Natural killer cell (primary cell): ENCODE results near the gene SIPA1L3. TPM values are rescaled to one million over a fixed set of nuclear protein-coding genes. Genes with fewer than 3 reads are reported as not detected.

Experiments
- ATAC-seq, 3 donors: fragments of 150-1000 bp in 2 of 3; fragments of 200-7000 bp in 1 of 3; cut with Tn5 transposase; 1 replicate in 1 of 3; 2 replicates in 2 of 3; pipeline ENCODE4 v1.10.0; 2021; ENCODE audit warnings: mild to moderate bottlenecking in 2 of 3, moderate library complexity in 2 of 3
- DNase-seq, 2 donors: peaks; one replicate each; pipeline versions ENCODE4 v3.0.0 to v3.0.0-alpha.2; 2013 to 2021; ENCODE audit warnings: mixed read lengths in 1 of 2
- H3K27ac ChIP-seq: one replicate; pipeline ENCODE4 v1.5.1; 2013; ENCODE audit warnings: mild to moderate bottlenecking, low read length
- H3K27me3 ChIP-seq: one replicate; pipeline ENCODE4 v1.6.1; 2013; ENCODE audit warnings: low read length; ENCODE audit not compliant: control insufficient read depth, insufficient read depth
- H3K36me3 ChIP-seq: one replicate; pipeline ENCODE4 v1.6.1; 2013; ENCODE audit warnings: low read length; ENCODE audit not compliant: control insufficient read depth, insufficient read depth
- H3K4me1 ChIP-seq: one replicate; pipeline ENCODE4 v1.6.1; 2013; ENCODE audit warnings: low read length; ENCODE audit not compliant: control insufficient read depth, insufficient read depth
- H3K4me3 ChIP-seq: one replicate; pipeline ENCODE4 v1.5.1; 2013; ENCODE audit warnings: low read length
- H3K9me3 ChIP-seq: one replicate; pipeline ENCODE4 v1.6.1; 2013; ENCODE audit warnings: low read length; ENCODE audit not compliant: control insufficient read depth, insufficient read depth
- H3K27ac Mint-ChIP-seq, 2 donors: one replicate each; pipeline ENCODE4 v1.8.0; 2022; ENCODE audit warnings: mild to moderate bottlenecking in 2 of 2, mixed read lengths in 2 of 2, moderate library complexity in 1 of 2
- H3K27me3 Mint-ChIP-seq, 2 donors: one replicate each; pipeline ENCODE4 v1.8.0; 2022; ENCODE audit warnings: low read depth in 2 of 2, mixed read lengths in 2 of 2
- H3K36me3 Mint-ChIP-seq: one replicate; pipeline ENCODE4 v1.8.0; 2022; ENCODE audit warnings: mixed read lengths
- H3K4me1 Mint-ChIP-seq, 2 donors: one replicate each; pipeline ENCODE4 v1.8.0; 2022; ENCODE audit warnings: mixed read lengths in 2 of 2
- H3K4me3 Mint-ChIP-seq: one replicate; pipeline ENCODE4 v1.8.0; 2022; ENCODE audit warnings: mild to moderate bottlenecking, moderate library complexity, mixed read lengths
- H3K9me3 Mint-ChIP-seq, 2 donors: one replicate each; pipeline ENCODE4 v1.8.0; 2022; ENCODE audit warnings: mixed read lengths in 2 of 2
- WGBS: methylation state at CpG from one replicate; pipeline ENCODE4 v1.1.7; 2013; ENCODE audit warnings: missing lambda C conversion rate; ENCODE audit not compliant: insufficient coverage; 5-methylcytosine and 5-hydroxymethylcytosine counted together
- intact Hi-C: fragments of 100-400 bp; cut with micrococcal nuclease; formaldehyde crosslinking; loops from one replicate; pipeline ENCODE4 v1.14.2; 2022
- total RNA-seq, 4 donors: library from RNA; stranded (reverse); fragments of 120-200 nt in 1 of 4; gene quantifications; one replicate each; pipeline versions ENCODE4 v1.2.3 to v1.2.4, GENCODE V29; 2013 to 2022
- TF ChIP-seq, protein P1 (sequence below): fragments of 200-600 bp; IDR thresholded peaks from one replicate; pipeline ENCODE4 v1.8.0; 2022; ENCODE audit warnings: antibody characterized with exemption

SIPA1L3 gene
- total RNA-seq, 3 donors from 2014 or later (not counting 1 experiment from before 2014, with no cell fraction given), result 34.4 to 35.8 (median 35.4) TPM

DNA sequence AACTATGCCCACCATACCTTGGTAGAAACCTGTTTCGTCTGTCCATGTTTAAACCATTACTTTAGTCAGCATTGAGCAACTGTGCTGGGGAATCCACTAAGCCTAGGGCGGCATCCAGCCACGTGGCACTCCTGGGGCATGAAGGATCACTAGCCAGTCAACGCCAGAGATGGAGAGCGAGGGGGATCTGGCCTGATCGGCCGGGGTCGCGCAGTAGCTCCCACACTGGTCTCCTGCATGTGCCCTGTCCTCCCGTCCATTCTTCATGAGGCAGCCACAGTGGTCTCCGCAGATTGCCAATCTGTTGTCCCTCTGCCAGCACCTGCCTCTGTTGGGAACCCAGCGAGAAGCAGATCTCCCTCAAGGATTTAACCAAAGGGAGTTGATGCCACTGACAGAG lies 207.6 kb downstream of the SIPA1L3 start:
- no peaks in the 10 kb centered on the region for H3K4me1 ChIP-seq
- intact Hi-C loops, result no loop called here
- Mint-ChIP-seq H3K4me1 (peaks cover 0 to 7% of the 10 kb centered on the region in 2 donors), H3K36me3 (no peaks in the 10 kb centered on the region), H3K27me3 (no peaks in the 10 kb centered on the region), H3K9me3 (no peaks in the 10 kb centered on the region), H3K27ac (no peak overlapping the region), H3K4me3 (no peak overlapping the region)
- peaks cover 26% of the 10 kb centered on the region for H3K36me3 ChIP-seq
- DNase-seq (no peak), ATAC-seq (no peak)
- no peaks in the 10 kb centered on the region for H3K9me3 ChIP-seq
- TF ChIP-seq, protein P1, sequence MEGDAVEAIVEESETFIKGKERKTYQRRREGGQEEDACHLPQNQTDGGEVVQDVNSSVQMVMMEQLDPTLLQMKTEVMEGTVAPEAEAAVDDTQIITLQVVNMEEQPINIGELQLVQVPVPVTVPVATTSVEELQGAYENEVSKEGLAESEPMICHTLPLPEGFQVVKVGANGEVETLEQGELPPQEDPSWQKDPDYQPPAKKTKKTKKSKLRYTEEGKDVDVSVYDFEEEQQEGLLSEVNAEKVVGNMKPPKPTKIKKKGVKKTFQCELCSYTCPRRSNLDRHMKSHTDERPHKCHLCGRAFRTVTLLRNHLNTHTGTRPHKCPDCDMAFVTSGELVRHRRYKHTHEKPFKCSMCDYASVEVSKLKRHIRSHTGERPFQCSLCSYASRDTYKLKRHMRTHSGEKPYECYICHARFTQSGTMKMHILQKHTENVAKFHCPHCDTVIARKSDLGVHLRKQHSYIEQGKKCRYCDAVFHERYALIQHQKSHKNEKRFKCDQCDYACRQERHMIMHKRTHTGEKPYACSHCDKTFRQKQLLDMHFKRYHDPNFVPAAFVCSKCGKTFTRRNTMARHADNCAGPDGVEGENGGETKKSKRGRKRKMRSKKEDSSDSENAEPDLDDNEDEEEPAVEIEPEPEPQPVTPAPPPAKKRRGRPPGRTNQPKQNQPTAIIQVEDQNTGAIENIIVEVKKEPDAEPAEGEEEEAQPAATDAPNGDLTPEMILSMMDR, result no peak
- no peak overlapping the region for H3K4me3 ChIP-seq
- H3K27ac ChIP-seq, result no peak overlapping the region
- no peaks in the 10 kb centered on the region for H3K27me3 ChIP-seq
- 98% methylated on average over 12 of the region's 12 CpGs for WGBS

DNA sequence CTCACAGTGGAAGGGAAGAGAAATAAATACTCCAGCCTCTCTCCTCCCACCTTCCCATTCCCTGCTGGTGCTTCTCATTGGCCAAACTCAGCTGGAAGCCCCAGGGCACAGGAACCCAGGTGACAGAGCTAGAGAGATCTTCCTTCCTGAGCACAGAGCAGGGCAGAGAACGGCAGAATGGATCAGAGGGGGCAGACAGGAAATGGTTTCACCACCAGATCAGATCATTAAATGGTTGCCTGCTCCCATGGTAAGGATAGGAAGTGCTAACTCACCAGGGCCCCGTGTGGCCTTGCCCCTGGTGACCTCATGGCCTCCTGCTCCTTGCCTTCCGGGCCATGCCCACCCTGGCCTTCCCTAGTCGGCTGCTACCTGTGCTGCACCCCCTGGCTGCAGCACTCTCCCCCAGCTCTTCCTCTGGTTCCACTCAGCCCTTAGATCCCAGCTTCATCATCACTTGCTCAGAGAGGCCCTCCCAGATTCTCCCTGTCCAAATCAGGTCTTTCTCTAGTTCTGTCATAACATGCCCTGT lies 208.3 kb downstream of the SIPA1L3 start:
- ATAC-seq (no peak), DNase-seq (no peak)
- H3K27ac ChIP-seq, result no peak overlapping the region
- intact Hi-C loops, result no loop called here
- Mint-ChIP-seq H3K4me1 (peaks cover 0 to 7% of the 10 kb centered on the region in 2 donors), H3K27me3 (no peaks in the 10 kb centered on the region), H3K36me3 (no peaks in the 10 kb centered on the region), H3K4me3 (no peak overlapping the region), H3K27ac (peak overlapping the region in 1 of 2 donors; percentile 64), H3K9me3 (no peaks in the 10 kb centered on the region)
- WGBS, result 28% methylated on average over 4 of the region's 4 CpGs
- no peaks in the 10 kb centered on the region for H3K9me3 ChIP-seq
- no peaks in the 10 kb centered on the region for H3K27me3 ChIP-seq
- H3K4me3 ChIP-seq, result no peak overlapping the region
- H3K4me1 ChIP-seq, result no peaks in the 10 kb centered on the region
- TF ChIP-seq, protein P1, result no peak
- peaks cover 27% of the 10 kb centered on the region for H3K36me3 ChIP-seq

DNA sequence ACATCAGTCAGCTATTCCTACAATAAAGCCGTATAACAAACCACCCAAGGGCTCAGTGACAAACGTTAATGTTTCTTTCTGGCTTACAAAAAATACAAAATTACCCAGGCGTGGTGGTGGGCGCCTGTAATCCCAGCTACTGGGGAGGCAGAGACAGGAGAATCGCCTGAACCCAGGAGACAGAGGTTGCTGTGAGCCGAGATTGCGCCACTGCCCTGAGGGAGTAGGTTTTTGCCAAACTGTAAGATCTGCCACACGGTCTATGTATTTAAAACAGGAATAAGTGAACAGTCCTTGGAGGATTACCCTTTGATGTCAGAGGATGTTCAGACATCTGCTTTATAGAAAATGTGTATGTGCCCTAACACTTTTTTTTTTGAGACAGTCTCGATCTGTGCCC lies 211.2 kb downstream of the SIPA1L3 start:
- Histone ChIP-seq H3K4me3 (no peak overlapping the region), H3K4me1 (no peaks in the 10 kb centered on the region), H3K36me3 (peaks cover 21% of the 10 kb centered on the region), H3K9me3 (no peaks in the 10 kb centered on the region), H3K27me3 (no peaks in the 10 kb centered on the region), H3K27ac (no peak overlapping the region)
- Mint-ChIP-seq H3K36me3 (no peaks in the 10 kb centered on the region), H3K27ac (no peak overlapping the region), H3K9me3 (no peaks in the 10 kb centered on the region), H3K4me1 (peaks cover 0 to 7% of the 10 kb centered on the region in 2 donors), H3K4me3 (no peak overlapping the region), H3K27me3 (no peaks in the 10 kb centered on the region)
- 89% methylated on average over 9 of the region's 9 CpGs for WGBS
- intact Hi-C loops, result no loop called here
- no peak for DNase-seq
- TF ChIP-seq, protein P1, result no peak
- no peak for ATAC-seq

DNA sequence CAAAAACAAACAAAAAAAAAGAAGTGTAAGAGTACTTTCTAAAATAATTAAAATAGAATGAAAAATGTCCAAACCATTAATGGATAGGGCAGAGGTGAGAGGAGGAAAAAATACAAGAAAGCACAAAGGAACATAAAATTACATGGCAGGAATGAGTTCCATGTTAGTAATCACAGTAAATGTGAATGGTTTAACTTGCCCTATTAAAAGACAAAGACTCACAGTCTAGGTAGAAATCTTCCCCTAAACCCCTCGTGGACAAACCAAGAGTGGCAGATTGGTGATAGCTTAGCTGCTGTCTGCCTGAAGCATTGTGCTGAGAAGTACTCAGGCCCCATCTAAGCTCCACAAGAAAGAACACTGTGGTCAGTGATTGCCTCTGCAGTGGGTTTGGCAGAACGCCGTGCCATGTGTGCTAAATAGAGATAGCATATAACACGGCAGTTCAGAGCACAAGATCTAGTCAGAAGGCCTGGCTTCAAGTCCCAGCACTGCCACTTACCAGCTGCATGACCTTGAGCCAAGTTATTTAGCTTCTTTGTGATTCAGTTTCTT lies 213.5 kb downstream of the SIPA1L3 start:
- Mint-ChIP-seq H3K36me3 (no peaks in the 10 kb centered on the region), H3K4me1 (peaks cover 0 to 3% of the 10 kb centered on the region in 2 donors), H3K4me3 (no peak overlapping the region), H3K9me3 (no peaks in the 10 kb centered on the region), H3K27ac (no peak overlapping the region), H3K27me3 (no peaks in the 10 kb centered on the region)
- TF ChIP-seq, protein P1, result no peak
- DNase-seq, result no peak
- Histone ChIP-seq H3K4me1 (no peaks in the 10 kb centered on the region), H3K27ac (no peak overlapping the region), H3K9me3 (no peaks in the 10 kb centered on the region), H3K4me3 (no peak overlapping the region), H3K36me3 (peaks cover 18% of the 10 kb centered on the region), H3K27me3 (no peaks in the 10 kb centered on the region)
- no peak for ATAC-seq
- intact Hi-C loops, result no loop called here
- 82% methylated on average over 4 of the region's 4 CpGs for WGBS
